Stimulated activated CD4-positive, alpha-beta T cell treated with anti-CD3 and anti-CD28 coated beads, Interleukin-1b, Interleukin-23, amount 100 ng/mL, for 48 hours (primary cell): ENCODE measurements around the gene CDK7.
A peak's percentile ranks its signal among the peaks of the same experiment; 100 is the strongest.

Experiments
- DNase-seq: peaks from one replicate; pipeline ENCODE4 v3.0.0-alpha.2; 2020

CDK7 gene

GRCh38 chr5:69295088-69295754, 60.5 kb downstream of the CDK7 start:
- no peak for DNase-seq

DNA sequence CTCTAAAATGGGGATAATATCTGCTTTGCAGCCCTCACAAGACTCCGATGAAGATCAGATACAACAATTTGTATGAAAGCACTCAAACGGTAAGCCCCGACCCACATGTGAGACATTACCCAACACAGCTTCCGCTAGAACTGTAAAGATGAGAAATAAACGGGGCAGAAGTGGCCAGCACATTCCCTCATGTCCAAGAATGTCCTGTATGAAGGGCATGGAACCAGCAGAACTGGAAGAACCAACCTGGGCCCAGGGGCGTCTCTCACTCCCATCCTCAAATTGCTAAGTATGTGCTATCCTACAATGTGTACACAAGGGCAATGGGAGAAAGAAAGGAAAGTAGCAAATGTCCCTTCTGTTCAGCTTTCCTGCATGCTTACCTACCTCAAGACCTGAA, 64.9 kb downstream of the CDK7 start:
- DNase-seq: no peak

GRCh38 chr5:69300537-69301203, 66.0 kb downstream of the CDK7 start:
- DNase-seq: no peak

- no peak for DNase-seq
Measured at GRCh38 chr5:69305512-69305911, 70.8 kb downstream of the CDK7 start.

DNA sequence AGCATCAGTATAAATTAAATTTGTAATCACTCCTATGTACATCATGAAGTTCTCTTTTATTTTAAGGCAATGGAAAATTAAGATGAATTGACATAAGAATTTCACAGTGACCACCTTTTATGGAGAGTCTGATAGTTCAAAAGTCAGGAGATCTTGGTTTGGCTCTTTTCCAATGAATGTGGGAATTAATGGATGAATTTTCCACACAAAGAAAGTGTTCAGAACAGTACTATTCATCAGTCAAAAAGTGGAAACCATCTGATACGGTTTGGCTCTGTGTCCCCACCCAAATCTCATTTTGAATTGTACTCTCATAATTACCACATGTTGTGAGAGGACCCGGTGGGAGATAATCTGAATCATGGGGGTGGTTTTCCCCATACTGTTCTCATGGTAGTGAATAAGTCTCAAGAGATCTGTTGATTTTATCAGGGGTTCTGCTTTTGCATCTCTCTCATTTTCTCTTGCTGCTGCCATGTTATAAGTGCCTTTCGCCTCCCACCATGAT, 73.4 kb downstream of the CDK7 start:
- peak; percentile 12 for DNase-seq

DNA sequence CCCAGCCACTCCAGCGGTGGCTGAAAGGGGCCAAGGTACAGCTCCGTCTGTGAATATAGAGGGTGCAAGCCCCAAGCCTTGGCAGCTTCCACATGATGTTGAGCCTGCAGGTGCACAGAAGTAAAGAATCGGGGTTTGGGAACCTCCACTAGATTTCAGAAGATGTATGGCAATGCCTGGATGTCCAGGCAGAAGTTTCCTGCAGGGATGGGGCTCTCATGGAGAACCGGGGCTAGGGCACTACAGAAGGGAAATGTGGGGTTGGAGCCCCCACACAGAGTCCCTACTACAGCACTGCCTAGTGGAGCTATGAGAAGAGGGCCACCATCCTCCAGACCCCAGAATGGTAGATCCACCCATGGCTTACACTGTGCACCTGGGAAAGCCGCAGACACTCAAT, 74.7 kb downstream of the CDK7 start:
- DNase-seq: no peak

DNA sequence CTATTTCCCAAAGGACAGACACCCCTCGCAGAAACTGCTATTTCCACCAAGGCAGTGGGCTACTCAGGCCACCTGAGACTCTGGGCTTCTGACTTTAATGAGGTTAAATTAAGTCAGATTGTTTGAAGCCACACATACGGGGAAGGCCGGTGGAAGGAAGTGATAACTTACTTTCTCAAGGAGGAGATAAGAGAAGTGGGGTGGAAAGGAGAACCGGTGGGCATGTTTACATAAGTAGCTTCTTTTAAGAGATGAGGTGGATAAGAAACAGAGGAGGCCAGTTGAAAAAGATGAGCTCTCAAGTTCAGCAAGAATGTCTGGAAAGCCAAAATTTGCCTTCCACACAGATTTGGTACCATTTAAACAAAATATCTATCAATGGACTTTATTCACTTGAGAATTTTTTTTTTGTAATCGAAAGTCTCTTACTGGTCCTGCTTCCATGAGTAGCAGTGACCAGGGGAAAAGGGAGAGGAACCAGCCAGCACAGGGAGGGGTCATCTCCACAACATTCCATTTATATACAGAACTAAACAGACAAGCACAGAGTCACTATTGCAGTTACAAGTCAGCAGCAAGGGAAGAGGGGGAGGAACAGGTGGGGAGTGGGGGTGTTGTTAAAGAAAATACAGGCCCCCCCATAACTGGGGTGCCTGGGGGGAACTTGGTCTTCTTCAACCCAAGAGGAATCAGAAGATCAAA, 77.9 kb downstream of the CDK7 start:
- DNase-seq: no peak

DNA sequence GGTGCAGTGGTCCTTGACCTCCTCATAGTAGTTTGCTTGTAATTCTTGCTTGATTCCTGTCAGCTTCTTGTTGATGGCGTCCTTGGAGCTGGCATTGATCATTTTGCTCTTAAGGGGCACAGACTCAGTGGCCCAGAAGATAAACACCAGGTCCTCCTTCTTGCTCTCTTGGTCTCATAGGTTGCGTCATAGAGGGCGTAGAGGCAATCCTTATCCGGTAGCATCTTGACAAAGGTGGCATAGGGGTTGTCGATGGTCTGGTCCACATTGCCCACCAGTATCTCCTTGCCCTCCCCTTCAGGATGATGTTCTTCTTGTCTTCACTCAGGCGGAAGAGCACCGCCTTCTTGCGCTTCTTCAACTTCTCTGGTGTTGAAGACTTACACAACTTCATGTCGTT, 78.7 kb downstream of the CDK7 start:
- no peak for DNase-seq

DNA sequence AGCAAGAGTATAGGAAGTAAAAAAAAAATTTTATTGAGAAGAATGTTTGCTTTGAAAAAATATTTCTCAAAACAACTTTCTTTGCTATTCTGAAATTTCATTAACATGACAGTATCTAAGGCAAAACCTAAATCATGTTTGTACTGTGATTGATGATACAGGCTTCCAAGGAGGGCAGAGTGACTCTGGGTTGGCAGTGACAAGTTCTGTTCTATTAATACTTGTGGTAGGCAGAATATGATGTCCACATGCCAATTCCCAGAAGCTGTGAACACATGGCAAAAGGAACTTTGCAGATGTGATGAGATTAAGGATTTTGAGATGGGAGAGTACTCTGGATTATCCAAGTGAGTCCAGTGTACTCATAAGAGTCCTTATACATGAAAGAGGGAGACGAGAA, 81.3 kb downstream of the CDK7 start:
- DNase-seq: no peak

- no peak for DNase-seq
Measured at GRCh38 chr5:69317391-69317790, 82.7 kb downstream of the CDK7 start.

GRCh38 chr5:69326365-69326764, 91.7 kb downstream of the CDK7 start:
- DNase-seq: no peak
